ENCODE results near the gene RAB11FIP4.

Gene RAB11FIP4

DNA sequence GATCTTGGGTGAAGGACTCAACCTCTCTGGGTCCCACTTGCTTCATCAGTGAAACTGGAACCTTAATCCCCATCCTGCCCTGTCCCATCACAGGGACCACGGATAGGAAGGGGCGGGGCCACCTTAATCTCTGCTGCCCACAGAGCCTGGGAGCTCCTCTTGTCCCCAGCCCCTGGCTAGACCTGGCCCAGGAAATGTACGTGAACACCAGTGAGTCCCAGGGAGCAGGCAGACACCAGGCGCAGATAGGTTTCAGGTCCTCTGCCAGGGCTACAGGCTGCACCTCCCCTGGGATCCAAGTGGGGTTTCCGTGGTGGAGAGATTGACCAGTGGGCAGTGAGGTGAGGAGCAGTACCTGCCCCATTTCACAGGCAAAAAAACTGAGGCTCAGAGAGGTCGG is 21.0 kb downstream of the RAB11FIP4 start:
- H3K4me3 ChIP-seq (ENCODE audit: low read depth, low read length), result no peak overlapping the region
- DNase-seq (ENCODE audit: low read depth), result no peak
- TF ChIP-seq MAX (IDR thresholded peaks at IDR 0.05; ENCODE audit: low read depth, low read length) (no peak), MYC (IDR thresholded peaks at IDR 0.05; ENCODE audit: low read depth, low read length) (no peak), POLR2A (IDR thresholded peaks at IDR 0.05; ENCODE audit: extremely low read depth, insufficient read length) (no peak)
- TF ChIP-seq, protein P1, sequence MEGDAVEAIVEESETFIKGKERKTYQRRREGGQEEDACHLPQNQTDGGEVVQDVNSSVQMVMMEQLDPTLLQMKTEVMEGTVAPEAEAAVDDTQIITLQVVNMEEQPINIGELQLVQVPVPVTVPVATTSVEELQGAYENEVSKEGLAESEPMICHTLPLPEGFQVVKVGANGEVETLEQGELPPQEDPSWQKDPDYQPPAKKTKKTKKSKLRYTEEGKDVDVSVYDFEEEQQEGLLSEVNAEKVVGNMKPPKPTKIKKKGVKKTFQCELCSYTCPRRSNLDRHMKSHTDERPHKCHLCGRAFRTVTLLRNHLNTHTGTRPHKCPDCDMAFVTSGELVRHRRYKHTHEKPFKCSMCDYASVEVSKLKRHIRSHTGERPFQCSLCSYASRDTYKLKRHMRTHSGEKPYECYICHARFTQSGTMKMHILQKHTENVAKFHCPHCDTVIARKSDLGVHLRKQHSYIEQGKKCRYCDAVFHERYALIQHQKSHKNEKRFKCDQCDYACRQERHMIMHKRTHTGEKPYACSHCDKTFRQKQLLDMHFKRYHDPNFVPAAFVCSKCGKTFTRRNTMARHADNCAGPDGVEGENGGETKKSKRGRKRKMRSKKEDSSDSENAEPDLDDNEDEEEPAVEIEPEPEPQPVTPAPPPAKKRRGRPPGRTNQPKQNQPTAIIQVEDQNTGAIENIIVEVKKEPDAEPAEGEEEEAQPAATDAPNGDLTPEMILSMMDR (IDR thresholded peaks at IDR 0.05; ENCODE audit: low read depth, low read length), result no peak

DNA sequence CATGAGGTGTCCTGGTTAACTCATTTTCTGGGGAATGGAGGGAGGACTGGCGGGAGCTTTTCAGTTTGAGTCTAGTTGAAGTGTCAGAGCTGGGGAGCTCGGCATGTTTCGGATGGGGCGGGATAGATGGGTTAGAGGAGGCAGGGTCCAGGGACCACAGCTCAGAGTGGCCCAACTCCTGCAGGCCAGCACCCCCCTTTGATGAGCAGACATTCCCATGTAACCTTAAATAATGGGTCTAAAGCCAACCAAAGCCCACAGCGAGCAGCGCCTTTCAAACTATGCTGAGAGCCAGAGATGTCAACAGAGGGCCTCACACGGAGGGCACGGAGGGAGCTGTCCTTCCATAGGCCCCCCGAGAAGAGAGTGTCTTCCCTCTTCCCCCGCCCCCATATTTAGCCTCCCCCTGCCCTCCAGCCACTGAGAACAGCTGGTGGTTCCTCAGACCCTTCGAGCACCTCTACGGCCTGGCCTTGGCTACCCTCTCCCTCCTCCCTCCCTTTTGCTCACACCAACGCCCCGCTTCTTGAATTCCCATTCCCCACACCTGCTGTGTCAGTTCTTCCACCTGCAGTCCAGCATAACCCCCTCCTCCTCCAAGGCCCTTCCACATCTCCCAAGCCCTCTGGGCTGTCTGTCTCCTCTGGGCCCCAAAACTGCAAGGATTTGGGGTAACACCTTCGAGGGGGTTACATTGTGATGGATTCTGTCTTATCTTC is 21.8 kb downstream of the RAB11FIP4 start:
- DNase-seq (ENCODE audit: low read depth), result no peak
- TF ChIP-seq POLR2A (IDR thresholded peaks at IDR 0.05; ENCODE audit: extremely low read depth, insufficient read length), result no peak
- no peak for TF ChIP-seq MAX (IDR thresholded peaks at IDR 0.05; ENCODE audit: low read depth, low read length)
- TF ChIP-seq MYC (IDR thresholded peaks at IDR 0.05; ENCODE audit: low read depth, low read length), result no peak
- TF ChIP-seq, protein P1 (IDR thresholded peaks at IDR 0.05; ENCODE audit: low read depth, low read length), result no peak
- H3K4me3 ChIP-seq (ENCODE audit: low read depth, low read length), result no peak overlapping the region

- DNase-seq (ENCODE audit: low read depth), result peak; percentile 52
- no peak for TF ChIP-seq MAX (IDR thresholded peaks at IDR 0.05; ENCODE audit: low read depth, low read length)
- no peak for TF ChIP-seq POLR2A (IDR thresholded peaks at IDR 0.05; ENCODE audit: extremely low read depth, insufficient read length)
- TF ChIP-seq, protein P1 (IDR thresholded peaks at IDR 0.05; ENCODE audit: low read depth, low read length), result no peak
- no peak for TF ChIP-seq MYC (IDR thresholded peaks at IDR 0.05; ENCODE audit: low read depth, low read length)
- no peak overlapping the region for H3K4me3 ChIP-seq (ENCODE audit: low read depth, low read length)
Measured at GRCh38 chr17:31413874-31414549, 22.5 kb downstream of the RAB11FIP4 start.

GRCh38 chr17:31414550-31414918 is 23.1 kb downstream of the RAB11FIP4 start:
- no peak for DNase-seq (ENCODE audit: low read depth)
- TF ChIP-seq, protein P1 (IDR thresholded peaks at IDR 0.05; ENCODE audit: low read depth, low read length), result no peak
- TF ChIP-seq MYC (IDR thresholded peaks at IDR 0.05; ENCODE audit: low read depth, low read length) (no peak), POLR2A (IDR thresholded peaks at IDR 0.05; ENCODE audit: extremely low read depth, insufficient read length) (no peak), MAX (IDR thresholded peaks at IDR 0.05; ENCODE audit: low read depth, low read length) (no peak)
- H3K4me3 ChIP-seq (ENCODE audit: low read depth, low read length), result no peak overlapping the region

GRCh38 chr17:31415004-31415454 is 23.6 kb downstream of the RAB11FIP4 start:
- DNase-seq (ENCODE audit: low read depth), result peak; percentile 92
- peak overlapping the region; percentile 32 for H3K4me3 ChIP-seq (ENCODE audit: low read depth, low read length)
- TF ChIP-seq MYC (IDR thresholded peaks at IDR 0.05; ENCODE audit: low read depth, low read length), result no peak
- TF ChIP-seq, protein P1 (IDR thresholded peaks at IDR 0.05; ENCODE audit: low read depth, low read length), result peak; percentile 46

Data from NB4 (cell line).